Thyroid gland (tissue), 4 donors: ENCODE measurements around the gene NDRG3.

Source experiments
- POLR2A ChIP-seq, 2 donors: fragments of 450-650 bp; IDR thresholded peaks; one replicate each; pipeline ENCODE4 v1.6.1; 2017; ENCODE audit warnings: antibody characterized with exemption in 2 of 2, mild to moderate bottlenecking in 2 of 2, moderate library complexity in 1 of 2
- TF ChIP-seq, protein P1 (sequence below), 6 experiments: fragments of 200-600 bp in 3 of 6; fragments of 450-650 bp in 3 of 6; sonication (generic) in 3 of 6; IDR thresholded peaks; one replicate each; pipeline ENCODE4 v1.5.1; 2016 to 2019; ENCODE audit warnings: antibody characterized with exemption in 6 of 6, mild to moderate bottlenecking in 2 of 6, inconsistent platforms in 1 of 6, moderate library complexity in 1 of 6

DNA sequence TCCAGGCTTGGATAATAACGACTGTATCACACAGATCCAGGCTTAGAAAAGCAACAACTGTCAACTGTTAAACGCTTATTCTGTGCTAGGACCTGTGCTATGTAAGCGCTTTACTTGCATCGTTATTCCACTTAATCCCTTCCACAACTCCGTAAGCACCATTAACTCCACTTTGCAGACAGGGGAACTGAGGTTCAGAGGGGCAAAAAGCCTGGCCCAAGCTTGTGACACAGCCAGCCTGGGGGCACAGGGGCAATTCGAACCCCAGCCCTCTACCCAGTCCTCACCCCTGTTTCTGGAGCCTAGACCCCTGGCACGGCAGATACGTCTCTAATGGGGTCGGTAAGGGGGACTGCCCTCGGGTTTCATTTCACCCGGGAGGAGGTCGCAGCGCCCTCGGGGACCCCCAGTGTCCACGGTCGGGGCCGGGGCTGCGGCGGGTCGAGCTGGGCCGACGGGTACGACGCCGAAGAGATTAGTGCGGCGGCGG lies 27.3 kb upstream of the NDRG3 start:
- TF ChIP-seq, protein P1, sequence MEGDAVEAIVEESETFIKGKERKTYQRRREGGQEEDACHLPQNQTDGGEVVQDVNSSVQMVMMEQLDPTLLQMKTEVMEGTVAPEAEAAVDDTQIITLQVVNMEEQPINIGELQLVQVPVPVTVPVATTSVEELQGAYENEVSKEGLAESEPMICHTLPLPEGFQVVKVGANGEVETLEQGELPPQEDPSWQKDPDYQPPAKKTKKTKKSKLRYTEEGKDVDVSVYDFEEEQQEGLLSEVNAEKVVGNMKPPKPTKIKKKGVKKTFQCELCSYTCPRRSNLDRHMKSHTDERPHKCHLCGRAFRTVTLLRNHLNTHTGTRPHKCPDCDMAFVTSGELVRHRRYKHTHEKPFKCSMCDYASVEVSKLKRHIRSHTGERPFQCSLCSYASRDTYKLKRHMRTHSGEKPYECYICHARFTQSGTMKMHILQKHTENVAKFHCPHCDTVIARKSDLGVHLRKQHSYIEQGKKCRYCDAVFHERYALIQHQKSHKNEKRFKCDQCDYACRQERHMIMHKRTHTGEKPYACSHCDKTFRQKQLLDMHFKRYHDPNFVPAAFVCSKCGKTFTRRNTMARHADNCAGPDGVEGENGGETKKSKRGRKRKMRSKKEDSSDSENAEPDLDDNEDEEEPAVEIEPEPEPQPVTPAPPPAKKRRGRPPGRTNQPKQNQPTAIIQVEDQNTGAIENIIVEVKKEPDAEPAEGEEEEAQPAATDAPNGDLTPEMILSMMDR (IDR thresholded peaks at IDR 0.05), result no peak
- TF ChIP-seq POLR2A (IDR thresholded peaks at IDR 0.05), result no peak
